Measurements from ENCODE around the gene SLC12A2.
A peak's percentile ranks its signal among the peaks of the same experiment; 100 is the strongest.

Gene SLC12A2

DNA sequence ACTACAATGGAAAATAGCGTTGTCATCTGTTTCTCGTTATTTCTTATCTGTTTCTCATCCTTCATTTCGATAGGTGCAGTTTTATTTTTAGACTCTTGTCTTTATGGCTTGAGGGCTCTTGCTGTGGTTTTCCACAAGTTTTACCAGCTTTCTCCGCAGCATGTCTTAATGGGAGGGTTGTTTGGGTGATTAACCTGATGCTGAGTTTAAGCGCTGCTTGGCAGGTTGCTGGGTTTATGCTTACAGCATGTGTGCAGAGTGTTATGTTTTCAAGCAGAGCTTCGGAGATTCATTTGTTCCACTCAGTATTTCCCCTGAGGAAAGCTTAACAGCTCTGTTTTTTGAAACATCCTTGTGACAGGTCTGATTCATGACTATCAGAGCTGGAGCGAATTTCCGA, 154.0 kb downstream of the SLC12A2 start:
- Histone ChIP-seq H2AFZ (ENCODE audit: low read depth, low read length) (no peak overlapping the region), H3K9me3 (ENCODE audit: insufficient read depth, low read length) (no peaks in the 10 kb centered on the region), H3K9ac (ENCODE audit: low read length) (no peak overlapping the region), H3K79me2 (ENCODE audit: low read length) (no peaks in the 10 kb centered on the region), H4K20me1 (ENCODE audit: insufficient read depth, low read length) (no peaks in the 10 kb centered on the region), H3K4me3 (ENCODE audit: low read length) (no peak overlapping the region), H3K4me1 (ENCODE audit: low read length) (peaks cover 17% of the 10 kb centered on the region), H3K36me3 (replicated peaks; ENCODE audit: low read depth, low read length) (no peaks in the 10 kb centered on the region), H3K27me3 (ENCODE audit: low read depth, low read length) (no peaks in the 10 kb centered on the region), H3K4me2 (ENCODE audit: low read length) (0 out of 2 replicates have a peak overlapping the region, but pooled peaks have one; percentile 22), H3K27ac (ENCODE audit: low read length) (no peak overlapping the region)
- TF ChIP-seq, protein P1, sequence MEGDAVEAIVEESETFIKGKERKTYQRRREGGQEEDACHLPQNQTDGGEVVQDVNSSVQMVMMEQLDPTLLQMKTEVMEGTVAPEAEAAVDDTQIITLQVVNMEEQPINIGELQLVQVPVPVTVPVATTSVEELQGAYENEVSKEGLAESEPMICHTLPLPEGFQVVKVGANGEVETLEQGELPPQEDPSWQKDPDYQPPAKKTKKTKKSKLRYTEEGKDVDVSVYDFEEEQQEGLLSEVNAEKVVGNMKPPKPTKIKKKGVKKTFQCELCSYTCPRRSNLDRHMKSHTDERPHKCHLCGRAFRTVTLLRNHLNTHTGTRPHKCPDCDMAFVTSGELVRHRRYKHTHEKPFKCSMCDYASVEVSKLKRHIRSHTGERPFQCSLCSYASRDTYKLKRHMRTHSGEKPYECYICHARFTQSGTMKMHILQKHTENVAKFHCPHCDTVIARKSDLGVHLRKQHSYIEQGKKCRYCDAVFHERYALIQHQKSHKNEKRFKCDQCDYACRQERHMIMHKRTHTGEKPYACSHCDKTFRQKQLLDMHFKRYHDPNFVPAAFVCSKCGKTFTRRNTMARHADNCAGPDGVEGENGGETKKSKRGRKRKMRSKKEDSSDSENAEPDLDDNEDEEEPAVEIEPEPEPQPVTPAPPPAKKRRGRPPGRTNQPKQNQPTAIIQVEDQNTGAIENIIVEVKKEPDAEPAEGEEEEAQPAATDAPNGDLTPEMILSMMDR (IDR thresholded peaks at IDR 0.05; ENCODE audit: low read depth, low read length): no peak
- no peak for TF ChIP-seq EZH2phosphoT487 (IDR thresholded peaks at IDR 0.05; ENCODE audit: low read depth)
